ENCODE measurements around the gene MOCS2. TPM values are rescaled to one million over a fixed set of nuclear protein-coding genes. Genes with fewer than 3 reads are reported as not detected.

MOCS2 gene
- 20.9 and 25.4 TPM in 2 replicates for total RNA-seq

GRCh38 chr5:53109443-53110127 lies at the start of gene MOCS2:
MOCS2 (minus strand) TSS chr5:53109757; CDS start chr5:53107174, 2,583 bp downstream.

Other genes starting within 250 kb of the MOCS2 start
- 8.3 and 29.0 TPM in 2 replicates for gene ITGA2, start 120.4 kb downstream of the MOCS2 start, total RNA-seq

Data from bronchial smooth muscle cell (primary cell).